CD8-positive, alpha-beta memory T cell (primary cell): ENCODE data around the gene FN1. TPM values are rescaled to one million over a fixed set of nuclear protein-coding genes. Genes with fewer than 3 reads are reported as not detected.

Source experiments
- CTCF ChIA-PET: fragments of 350-600 bp; sonication (Branson Sonifier 250); formaldehyde crosslinking; loops from one replicate; lab custom pipeline; 2021; ENCODE audit warnings: antibody characterized with exemption; lab: Charles Lee
- POLR2A ChIA-PET: fragments of 350-600 bp; sonication (Branson Sonifier 250); formaldehyde crosslinking; loops from one replicate; lab custom pipeline; 2021; ENCODE audit warnings: antibody characterized with exemption; lab: Charles Lee
- DNase-seq, 5 donors: peaks; one replicate each; pipeline versions ENCODE4 v3.0.0 to v3.0.0-alpha.2; 2020 to 2022; ENCODE audit warnings: mixed read lengths in 1 of 5
- H3K27ac ChIP-seq: one replicate; pipeline ENCODE4 v1.7.0; 2013; ENCODE audit warnings: low read depth, mild to moderate bottlenecking, low read length, moderate library complexity
- H3K27me3 ChIP-seq: 2 replicates; pipeline ENCODE4 v1.7.0; 2013; ENCODE audit warnings: low read length, mild to moderate bottlenecking; ENCODE audit not compliant: insufficient read depth, poor library complexity, severe bottlenecking
- H3K36me3 ChIP-seq: 2 replicates; pipeline ENCODE4 v1.7.0; 2013; ENCODE audit warnings: mild to moderate bottlenecking, low read length, moderate library complexity; ENCODE audit not compliant: insufficient read depth
- H3K4me1 ChIP-seq: 2 replicates; pipeline ENCODE4 v1.7.0; 2013; ENCODE audit warnings: mild to moderate bottlenecking, low read length, moderate library complexity; ENCODE audit not compliant: insufficient read depth
- H3K4me3 ChIP-seq: 2 replicates; pipeline ENCODE4 v1.7.0; 2013; ENCODE audit warnings: mild to moderate bottlenecking, low read length
- H3K9me3 ChIP-seq: 2 replicates; pipeline ENCODE4 v1.7.0; 2013; ENCODE audit warnings: mild to moderate bottlenecking, low read length
- H3K27ac Mint-ChIP-seq, 8 donors: one replicate each; pipeline ENCODE4 v1.8.0; 2020 to 2021; ENCODE audit warnings: mixed read lengths in 8 of 8, mild to moderate bottlenecking in 6 of 8, inconsistent platforms in 3 of 8, moderate library complexity in 3 of 8
- H3K27me3 Mint-ChIP-seq, 2 donors: one replicate each; pipeline ENCODE4 v1.8.0; 2020 to 2021; ENCODE audit warnings: mixed read lengths in 2 of 2, mild to moderate bottlenecking in 1 of 2, moderate library complexity in 1 of 2
- H3K36me3 Mint-ChIP-seq, 3 donors: one replicate each; pipeline ENCODE4 v1.8.0; 2020 to 2021; ENCODE audit warnings: mixed read lengths in 3 of 3, inconsistent platforms in 1 of 3, mild to moderate bottlenecking in 1 of 3
- H3K4me1 Mint-ChIP-seq, 3 donors: one replicate each; pipeline ENCODE4 v1.8.0; 2020 to 2021; ENCODE audit warnings: mixed read lengths in 3 of 3, inconsistent platforms in 1 of 3, mild to moderate bottlenecking in 1 of 3
- H3K4me3 Mint-ChIP-seq, 7 donors: one replicate each; pipeline ENCODE4 v1.8.0; 2020 to 2021; ENCODE audit warnings: mixed read lengths in 7 of 7, mild to moderate bottlenecking in 6 of 7, moderate library complexity in 4 of 7, inconsistent platforms in 2 of 7
- H3K9me3 Mint-ChIP-seq, 5 donors: one replicate each; pipeline ENCODE4 v1.8.0; 2020 to 2022; ENCODE audit warnings: mixed read lengths in 5 of 5, mild to moderate bottlenecking in 3 of 5, moderate library complexity in 2 of 5, inconsistent platforms in 1 of 5
- polyA plus RNA-seq: library from polyadenylated mRNA; unstranded; fragments of 300-500 nt; fragmentation: Illumina TruSeq; gene quantifications from one replicate; pipeline ENCODE4 v1.2.3, GENCODE V29; 2021
- total RNA-seq, 2 experiments: library from RNA; stranded (reverse); gene quantifications; one replicate each; pipeline ENCODE4 v1.2.3, GENCODE V29; 2021

Gene FN1
- total and polyA plus RNA-seq, 3 experiments from 2014 or later: 0.08 to 0.31 (median 0.18) TPM

- H3K9me3 ChIP-seq: no peaks in the 10 kb centered on the region
- H3K27ac Mint-ChIP-seq: no peak overlapping the region
- H3K36me3 Mint-ChIP-seq: peaks cover 14 to 90% (median 37%) of the 10 kb centered on the region in 3 donors
- DNase-seq: no peak
- ChIA-PET POLR2A (no interaction called here), CTCF (no interaction called here)
- peaks cover 54% of the 10 kb centered on the region for H3K36me3 ChIP-seq
- H3K4me1 Mint-ChIP-seq: no peaks in the 10 kb centered on the region
- no peaks in the 10 kb centered on the region for H3K27me3 ChIP-seq
- no peak overlapping the region for H3K27ac ChIP-seq
- H3K4me1 ChIP-seq: no peaks in the 10 kb centered on the region
- H3K4me3 ChIP-seq: no peak overlapping the region
- no peak overlapping the region for H3K4me3 Mint-ChIP-seq
- H3K9me3 Mint-ChIP-seq: no peaks in the 10 kb centered on the region
- no peaks in the 10 kb centered on the region for H3K27me3 Mint-ChIP-seq
Observed at GRCh38 chr2:215338883-215339679, 96.8 kb downstream of the FN1 start.

DNA sequence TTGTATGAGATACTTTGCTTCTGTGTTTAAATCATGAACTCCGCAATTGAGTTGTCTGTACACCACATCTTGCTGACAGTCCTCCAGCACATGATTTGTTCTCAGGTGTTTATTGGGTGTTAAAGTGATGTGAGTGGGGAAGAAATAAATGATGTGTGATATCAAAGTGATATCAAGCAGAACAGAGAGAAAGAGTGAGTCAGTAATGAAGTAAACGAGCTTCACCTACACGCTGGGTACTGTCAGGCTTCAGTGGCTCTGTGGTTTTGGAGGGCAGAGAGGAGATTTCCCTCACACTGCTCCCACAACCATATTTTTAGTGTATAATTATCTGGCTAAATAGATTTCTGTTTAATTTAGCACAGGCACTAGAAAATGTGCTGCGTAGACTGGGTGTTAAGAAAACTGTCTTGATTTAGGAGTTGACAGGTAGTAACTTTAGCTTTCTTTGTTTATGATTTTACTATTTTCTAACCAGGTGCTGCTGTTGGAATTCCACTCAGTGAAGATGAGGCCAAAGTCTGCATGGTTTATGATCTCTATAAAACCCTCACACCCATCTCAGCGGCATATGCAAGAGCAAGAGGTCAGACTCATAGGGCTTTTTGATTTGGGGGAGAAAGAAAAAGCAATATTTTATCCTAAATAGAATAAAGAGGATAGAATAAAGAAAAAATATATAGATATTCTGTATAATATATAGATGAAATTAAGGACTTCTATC, 102.8 kb downstream of the FN1 start:
- Mint-ChIP-seq H3K36me3 (peaks cover 8 to 85% (median 33%) of the 10 kb centered on the region in 3 donors), H3K4me1 (peaks cover 10 to 27% (median 14%) of the 10 kb centered on the region in 3 donors), H3K4me3 (no peak overlapping the region), H3K9me3 (no peaks in the 10 kb centered on the region), H3K27me3 (no peaks in the 10 kb centered on the region), H3K27ac (peak overlapping the region in 1 of 8 donors; percentile 47)
- no peak overlapping the region for H3K27ac ChIP-seq
- H3K4me3 ChIP-seq: no peak overlapping the region
- H3K36me3 ChIP-seq: peaks cover 39% of the 10 kb centered on the region
- POLR2A ChIA-PET: no interaction called here
- no peaks in the 10 kb centered on the region for H3K9me3 ChIP-seq
- H3K27me3 ChIP-seq: no peaks in the 10 kb centered on the region
- CTCF ChIA-PET: no interaction called here
- no peak for DNase-seq
- H3K4me1 ChIP-seq: no peaks in the 10 kb centered on the region

GRCh38 chr2:215328066-215328465, 107.8 kb downstream of the FN1 start:
- Histone ChIP-seq H3K27me3 (no peaks in the 10 kb centered on the region), H3K9me3 (no peaks in the 10 kb centered on the region), H3K4me3 (no peak overlapping the region), H3K27ac (no peak overlapping the region), H3K36me3 (peaks cover 27% of the 10 kb centered on the region), H3K4me1 (no peaks in the 10 kb centered on the region)
- ChIA-PET CTCF (no interaction called here), POLR2A (no interaction called here)
- Mint-ChIP-seq H3K27ac (peak overlapping the region in 4 of 8 donors; percentile 9 to 82 (median 32)), H3K27me3 (no peaks in the 10 kb centered on the region), H3K9me3 (no peaks in the 10 kb centered on the region), H3K4me1 (peaks cover 21 to 47% (median 30%) of the 10 kb centered on the region in 3 donors), H3K36me3 (peaks cover 17 to 89% (median 37%) of the 10 kb centered on the region in 3 donors), H3K4me3 (no peak overlapping the region)
- no peak for DNase-seq

DNA sequence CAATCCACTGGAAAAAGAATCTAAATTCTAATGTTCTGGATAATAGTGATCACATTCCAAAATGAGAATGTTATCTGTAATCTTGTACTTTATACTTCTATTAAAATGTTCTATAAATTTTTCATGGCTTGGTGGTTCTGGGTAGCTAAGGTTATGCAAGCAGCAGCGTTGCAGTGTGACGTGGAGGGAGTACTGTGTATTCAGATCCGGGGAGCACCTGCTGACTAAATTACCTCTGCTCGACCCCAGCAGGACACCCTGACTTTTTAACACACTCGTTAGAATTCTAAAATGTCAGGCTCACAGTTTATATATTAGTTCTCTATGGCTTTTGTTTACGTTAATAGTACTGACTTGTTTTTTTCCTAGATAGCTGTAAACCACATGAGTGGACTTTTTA, 111.1 kb downstream of the FN1 start:
- Histone ChIP-seq H3K4me1 (no peaks in the 10 kb centered on the region), H3K9me3 (no peaks in the 10 kb centered on the region), H3K27me3 (no peaks in the 10 kb centered on the region), H3K27ac (no peak overlapping the region), H3K36me3 (peaks cover 12% of the 10 kb centered on the region), H3K4me3 (no peak overlapping the region)
- peaks cover 18 to 83% (median 36%) of the 10 kb centered on the region in 3 donors for H3K36me3 Mint-ChIP-seq
- CTCF ChIA-PET: interaction anchor here (1.1 kb wide), 1 partner anchor 13 kb away, joined by 3 read pairs; the partner anchor contains the start of gene ATIC
- H3K27me3 Mint-ChIP-seq: no peaks in the 10 kb centered on the region
- no peak overlapping the region for H3K4me3 Mint-ChIP-seq
- H3K9me3 Mint-ChIP-seq: no peaks in the 10 kb centered on the region
- POLR2A ChIA-PET: no interaction called here
- H3K4me1 Mint-ChIP-seq: peaks cover 26 to 47% (median 43%) of the 10 kb centered on the region in 3 donors
- no peak for DNase-seq
- peak overlapping the region in 2 of 8 donors; percentile 7 to 68 for H3K27ac Mint-ChIP-seq

- H3K27ac Mint-ChIP-seq: peak overlapping the region in 1 of 8 donors; percentile 18
- H3K4me3 ChIP-seq: no peak overlapping the region
- H3K9me3 Mint-ChIP-seq: no peaks in the 10 kb centered on the region
- no peak for DNase-seq
- H3K27me3 Mint-ChIP-seq: no peaks in the 10 kb centered on the region
- no peaks in the 10 kb centered on the region for H3K27me3 ChIP-seq
- H3K9me3 ChIP-seq: no peaks in the 10 kb centered on the region
- peaks cover 32 to 62% (median 51%) of the 10 kb centered on the region in 3 donors for H3K4me1 Mint-ChIP-seq
- no peak overlapping the region for H3K27ac ChIP-seq
- no peak overlapping the region for H3K4me3 Mint-ChIP-seq
- ChIA-PET POLR2A (no interaction called here), CTCF (interaction anchor here (0.6 kb wide), 1 partner anchor 51 kb away, joined by 3 read pairs; no protein-coding TSS in a partner anchor)
- peaks cover 9 to 72% (median 25%) of the 10 kb centered on the region in 3 donors for H3K36me3 Mint-ChIP-seq
- peaks cover 8% of the 10 kb centered on the region for H3K36me3 ChIP-seq
- H3K4me1 ChIP-seq: peaks cover 6% of the 10 kb centered on the region
Observed at GRCh38 chr2:215320679-215321078, 115.2 kb downstream of the FN1 start.

DNA sequence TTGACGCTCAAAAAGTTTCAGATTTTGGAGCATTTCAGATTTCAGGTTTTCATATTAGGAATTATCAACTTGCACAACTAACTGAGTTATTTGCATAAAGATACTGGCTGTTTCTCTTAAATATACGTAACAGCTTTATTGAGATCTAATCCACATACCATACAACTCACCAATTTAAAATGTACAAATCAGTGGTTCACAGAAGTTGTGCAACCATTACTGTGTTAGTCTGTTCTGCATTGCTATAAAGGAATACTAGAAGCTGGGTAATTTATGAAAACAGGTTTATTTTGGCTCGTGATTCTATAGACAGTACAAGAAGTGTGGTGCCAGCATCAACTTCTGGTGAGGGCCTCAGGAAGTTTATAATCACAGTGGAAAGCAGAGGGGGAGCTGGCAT, 115.8 kb downstream of the FN1 start:
- H3K27me3 Mint-ChIP-seq: no peaks in the 10 kb centered on the region
- DNase-seq: no peak
- POLR2A ChIA-PET: no interaction called here
- Histone ChIP-seq H3K9me3 (no peaks in the 10 kb centered on the region), H3K36me3 (peaks cover 8% of the 10 kb centered on the region), H3K4me3 (no peak overlapping the region), H3K4me1 (peaks cover 6% of the 10 kb centered on the region), H3K27ac (no peak overlapping the region), H3K27me3 (no peaks in the 10 kb centered on the region)
- H3K4me1 Mint-ChIP-seq: peaks cover 32 to 66% (median 52%) of the 10 kb centered on the region in 3 donors
- H3K4me3 Mint-ChIP-seq: no peak overlapping the region
- CTCF ChIA-PET: no interaction called here
- H3K27ac Mint-ChIP-seq: peak overlapping the region in 3 of 8 donors; percentile 14 to 69 (median 19)
- no peaks in the 10 kb centered on the region for H3K9me3 Mint-ChIP-seq
- peaks cover 9 to 71% (median 25%) of the 10 kb centered on the region in 3 donors for H3K36me3 Mint-ChIP-seq

DNA sequence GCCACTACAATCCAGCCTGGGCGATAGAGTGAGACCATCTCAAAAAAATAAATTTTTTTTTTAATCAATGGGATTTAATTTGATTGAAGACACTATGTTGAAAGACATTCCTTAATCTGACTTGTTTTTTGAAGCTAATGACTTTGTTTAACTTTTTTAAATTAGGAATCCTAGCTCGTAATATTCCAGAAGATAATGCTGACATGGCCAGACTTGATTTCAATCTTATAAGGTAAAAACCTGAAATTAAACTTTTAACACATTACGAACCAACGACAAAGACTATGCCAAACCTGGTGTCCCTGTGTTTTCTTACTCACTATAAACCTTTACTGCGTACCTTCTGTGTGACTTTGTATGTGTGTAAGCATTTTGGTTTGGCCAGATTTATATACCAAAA, 116.4 kb downstream of the FN1 start:
- CTCF ChIA-PET: no interaction called here
- peaks cover 9 to 72% (median 25%) of the 10 kb centered on the region in 3 donors for H3K36me3 Mint-ChIP-seq

DNA sequence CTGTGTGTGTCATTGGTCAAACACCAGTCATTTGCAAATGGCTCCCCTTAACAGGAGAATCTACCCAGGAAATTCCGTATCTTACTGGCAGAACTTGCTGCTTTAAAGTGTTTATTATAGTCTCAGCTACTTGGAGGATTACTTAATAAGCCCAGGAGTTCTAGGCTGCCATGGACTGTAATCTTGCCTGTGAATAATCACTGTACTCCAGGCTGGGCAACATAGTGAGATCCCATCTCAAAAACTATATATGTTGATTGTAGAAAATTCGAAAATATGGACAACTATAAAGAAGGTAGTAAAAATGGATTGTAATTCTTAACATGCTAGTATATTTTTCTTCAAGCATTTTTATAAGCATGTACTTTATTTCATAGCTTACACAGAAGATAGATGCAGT, 119.5 kb downstream of the FN1 start:
- Mint-ChIP-seq H3K4me1 (peaks cover 48 to 71% (median 59%) of the 10 kb centered on the region in 3 donors), H3K27ac (peak overlapping the region in 1 of 8 donors; percentile 46), H3K9me3 (no peaks in the 10 kb centered on the region), H3K4me3 (peak overlapping the region in 1 of 7 donors; percentile 70), H3K27me3 (no peaks in the 10 kb centered on the region), H3K36me3 (peaks cover 9 to 66% (median 23%) of the 10 kb centered on the region in 3 donors)
- no peaks in the 10 kb centered on the region for H3K27me3 ChIP-seq
- POLR2A ChIA-PET: no interaction called here
- no peak overlapping the region for H3K27ac ChIP-seq
- no peaks in the 10 kb centered on the region for H3K9me3 ChIP-seq
- H3K36me3 ChIP-seq: peaks cover 8% of the 10 kb centered on the region
- CTCF ChIA-PET: no interaction called here
- no peak for DNase-seq
- no peak overlapping the region for H3K4me3 ChIP-seq
- H3K4me1 ChIP-seq: peaks cover 24% of the 10 kb centered on the region

More for the DNA sequence above, 116.4 kb downstream of the FN1 start:
- Mint-ChIP-seq H3K4me3 (no peak overlapping the region), H3K4me1 (peaks cover 36 to 68% (median 52%) of the 10 kb centered on the region in 3 donors), H3K9me3 (no peaks in the 10 kb centered on the region), H3K27ac (no peak overlapping the region), H3K27me3 (no peaks in the 10 kb centered on the region)
- Histone ChIP-seq H3K36me3 (peaks cover 8% of the 10 kb centered on the region), H3K4me1 (peaks cover 6% of the 10 kb centered on the region), H3K27ac (no peak overlapping the region), H3K9me3 (no peaks in the 10 kb centered on the region), H3K27me3 (no peaks in the 10 kb centered on the region), H3K4me3 (no peak overlapping the region)
- DNase-seq: no peak
- POLR2A ChIA-PET: no interaction called here
